Kidney (tissue), 14 donors: ENCODE data around the gene BEX3. TPM values are rescaled to one million over a fixed set of nuclear protein-coding genes. Genes with fewer than 3 reads are reported as not detected.

ENCODE experiments used
- DNase-seq, 5 donors: peaks; one replicate each; pipeline ENCODE4 v3.0.0-alpha.2; 2013 to 2020
- FAIRE-seq: peaks from 2 replicates; lab custom pipeline; 2012; peaks lifted over from hg19 to GRCh38; lab: Jason Lieb, UNC
- H3K27ac ChIP-seq, 2 donors: one replicate each; pipeline ENCODE4 v1.7.0; 2013; ENCODE audit warnings: low read depth in 2 of 2, low read length in 2 of 2, inconsistent platforms in 1 of 2
- H3K27me3 ChIP-seq: one replicate; pipeline ENCODE4 v1.7.1; 2013; ENCODE audit warnings: low read length, inconsistent platforms; ENCODE audit not compliant: control insufficient read depth, insufficient read depth
- H3K36me3 ChIP-seq, 3 donors: one replicate each; pipeline versions ENCODE4 v1.7.0 to v1.7.1; 2013; ENCODE audit warnings: low read length in 3 of 3, control low read depth in 1 of 3, inconsistent platforms in 1 of 3; ENCODE audit not compliant: insufficient read depth in 3 of 3, control insufficient read depth in 2 of 3
- H3K4me1 ChIP-seq, 3 donors: one replicate each; pipeline versions ENCODE4 v1.7.0 to v1.7.1; 2013; ENCODE audit warnings: low read length in 3 of 3, inconsistent platforms in 1 of 3, low read depth in 1 of 3; ENCODE audit not compliant: control insufficient read depth in 2 of 3, insufficient read depth in 2 of 3
- H3K4me3 ChIP-seq, 3 donors: one replicate each; pipeline versions ENCODE4 v1.7.0 to v1.8.1; 2013; ENCODE audit warnings: low read length in 3 of 3, control low read depth in 1 of 3, inconsistent platforms in 1 of 3
- H3K9ac ChIP-seq, 3 donors: one replicate each; pipeline versions ENCODE4 v1.7.0 to v1.7.1; 2013; ENCODE audit warnings: low read length in 3 of 3, control low read depth in 1 of 3, inconsistent platforms in 1 of 3
- H3K9me3 ChIP-seq, 3 donors: one replicate each; pipeline versions ENCODE4 v1.7.0 to v1.7.1; 2013; ENCODE audit warnings: low read length in 3 of 3, control low read depth in 1 of 3, inconsistent platforms in 1 of 3; ENCODE audit not compliant: control insufficient read depth in 2 of 3, insufficient read depth in 1 of 3
- intact Hi-C: fragments of 100-400 bp; cut with DNase I; formaldehyde crosslinking; loops from one replicate; pipeline ENCODE4 v1.11.1; 2022
- polyA plus RNA-seq: library from polyadenylated mRNA; stranded (reverse); fragments of 350-450 nt; fragmentation: Illumina TruSeq; extraction: RNeasy Lipid Tissue Mini Kit (QIAGEN cat#74804); gene quantifications from one replicate; pipeline ENCODE4 v1.2.3, GENCODE V29; 2014; ENCODE audit warnings: low read depth, low replicate concordance; ENCODE audit not compliant: insufficient read depth
- total RNA-seq: library from RNA; stranded (reverse); fragmentation: NEBNext Ultra II Directional; extraction: Animal tissue kit (Norgen Biotek cat#: 25700); gene quantifications from one replicate; pipeline ENCODE4 v1.2.1, GENCODE V29; 2021
- TF ChIP-seq, protein P1 (sequence below): IDR thresholded peaks from 3 replicates; pipeline ENCODE4 v1.5.1; 2012; ENCODE audit warnings: mild to moderate bottlenecking, moderate library complexity, borderline replicate concordance; ENCODE audit not compliant: insufficient read depth; ENCODE audit errors: extremely low read depth
- donor health status: control.
- donor health status: control.
- donor health status: control.
- donor health status: control.
- donor health status: control.
- donor health status: DM: yes; HTN: yes; CAD: no.
- donor health status: Normal renal cell carcinoma (clear cell type).

Gene BEX3
- total and polyA plus RNA-seq, 2 donors from 2014 or later, result 131 to 458 TPM

DNA sequence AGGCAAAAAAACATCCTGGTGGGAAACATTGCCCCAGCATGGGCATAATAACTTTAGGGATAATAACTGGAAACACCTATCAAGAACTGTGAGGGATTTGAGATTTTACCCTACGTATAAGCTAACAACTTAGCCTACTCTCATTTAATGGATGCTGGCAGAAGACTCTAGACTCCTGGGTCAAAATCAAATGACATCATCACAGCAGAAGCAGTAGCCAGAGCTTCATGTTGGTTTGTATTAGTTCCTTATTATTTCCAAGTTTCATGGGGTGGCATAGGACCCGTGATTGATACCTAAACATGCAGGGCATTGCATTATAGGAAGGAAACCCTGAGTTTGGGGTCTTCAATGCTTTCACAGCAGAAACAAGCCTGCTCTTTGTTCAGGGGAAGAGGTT is 15.4 kb upstream of the BEX3 start:
- TF ChIP-seq, protein P1, sequence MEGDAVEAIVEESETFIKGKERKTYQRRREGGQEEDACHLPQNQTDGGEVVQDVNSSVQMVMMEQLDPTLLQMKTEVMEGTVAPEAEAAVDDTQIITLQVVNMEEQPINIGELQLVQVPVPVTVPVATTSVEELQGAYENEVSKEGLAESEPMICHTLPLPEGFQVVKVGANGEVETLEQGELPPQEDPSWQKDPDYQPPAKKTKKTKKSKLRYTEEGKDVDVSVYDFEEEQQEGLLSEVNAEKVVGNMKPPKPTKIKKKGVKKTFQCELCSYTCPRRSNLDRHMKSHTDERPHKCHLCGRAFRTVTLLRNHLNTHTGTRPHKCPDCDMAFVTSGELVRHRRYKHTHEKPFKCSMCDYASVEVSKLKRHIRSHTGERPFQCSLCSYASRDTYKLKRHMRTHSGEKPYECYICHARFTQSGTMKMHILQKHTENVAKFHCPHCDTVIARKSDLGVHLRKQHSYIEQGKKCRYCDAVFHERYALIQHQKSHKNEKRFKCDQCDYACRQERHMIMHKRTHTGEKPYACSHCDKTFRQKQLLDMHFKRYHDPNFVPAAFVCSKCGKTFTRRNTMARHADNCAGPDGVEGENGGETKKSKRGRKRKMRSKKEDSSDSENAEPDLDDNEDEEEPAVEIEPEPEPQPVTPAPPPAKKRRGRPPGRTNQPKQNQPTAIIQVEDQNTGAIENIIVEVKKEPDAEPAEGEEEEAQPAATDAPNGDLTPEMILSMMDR, result no peak
- Histone ChIP-seq H3K9me3 (no peaks in the 10 kb centered on the region), H3K27me3 (no peaks in the 10 kb centered on the region), H3K9ac (no peak overlapping the region), H3K4me3 (no peak overlapping the region), H3K27ac (no peak overlapping the region), H3K4me1 (peaks cover 0 to 4% (median 0%) of the 10 kb centered on the region in 3 donors), H3K36me3 (no peaks in the 10 kb centered on the region)
- intact Hi-C loops, result no loop called here
- no peak for DNase-seq
- FAIRE-seq, result no peak

DNA sequence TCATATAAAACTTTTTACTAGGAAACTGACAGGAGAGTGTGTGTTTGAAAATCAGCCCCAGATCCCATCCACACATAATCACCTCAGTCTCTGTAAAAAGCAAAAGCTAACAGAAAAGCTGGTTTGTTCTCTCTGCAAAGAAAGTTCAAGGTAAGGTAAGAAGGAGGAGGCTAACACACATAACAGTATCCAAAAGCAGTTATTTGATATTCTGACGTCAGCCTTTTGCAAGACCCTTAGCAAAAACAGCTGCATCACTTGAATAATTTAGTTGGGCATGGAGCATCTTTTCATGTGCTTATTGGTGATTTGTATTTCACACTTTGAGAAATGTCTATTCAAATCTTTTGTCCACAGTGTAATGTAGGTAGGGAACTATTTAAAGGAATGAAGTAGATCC is 14.5 kb upstream of the BEX3 start:
- no peaks in the 10 kb centered on the region for H3K9me3 ChIP-seq
- TF ChIP-seq, protein P1, result no peak
- H3K9ac ChIP-seq, result no peak overlapping the region
- DNase-seq (no peak), FAIRE-seq (no peak)
- intact Hi-C loops, result no loop called here
- H3K36me3 ChIP-seq, result no peaks in the 10 kb centered on the region
- H3K4me1 ChIP-seq, result peaks cover 0 to 4% (median 0%) of the 10 kb centered on the region in 3 donors
- H3K27ac ChIP-seq, result peak overlapping the region in 1 of 2 donors; percentile 13
- H3K27me3 ChIP-seq, result no peaks in the 10 kb centered on the region
- no peak overlapping the region for H3K4me3 ChIP-seq

DNA sequence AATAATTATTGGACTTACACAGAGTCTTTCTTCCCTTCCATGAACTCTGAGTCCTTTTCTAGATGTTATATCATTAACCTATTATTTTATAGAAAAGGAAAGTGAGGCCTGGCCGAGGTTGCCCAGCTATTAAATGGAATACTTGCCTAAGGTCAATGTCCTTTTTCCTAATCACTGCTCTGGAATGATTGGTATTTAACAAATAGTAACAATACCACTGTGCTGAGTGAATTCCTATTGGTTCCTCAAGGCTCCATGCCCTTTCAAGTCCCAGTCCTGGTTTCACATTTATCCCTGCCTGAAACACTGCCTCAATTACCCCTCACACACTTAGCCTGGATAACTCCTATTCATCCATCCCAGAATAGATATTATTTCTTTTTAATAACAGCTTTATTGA is 13.9 kb upstream of the BEX3 start:
- Histone ChIP-seq H3K27ac (no peak overlapping the region), H3K9ac (no peak overlapping the region), H3K4me3 (no peak overlapping the region), H3K9me3 (no peaks in the 10 kb centered on the region), H3K4me1 (peaks cover 0 to 4% (median 0%) of the 10 kb centered on the region in 3 donors), H3K36me3 (no peaks in the 10 kb centered on the region), H3K27me3 (peaks cover under 1% of the 10 kb centered on the region)
- intact Hi-C loops, result no loop called here
- DNase-seq, result peak in 1 of 5 donors; percentile 28
- peak; percentile 92 for FAIRE-seq
- TF ChIP-seq, protein P1, result no peak

DNA sequence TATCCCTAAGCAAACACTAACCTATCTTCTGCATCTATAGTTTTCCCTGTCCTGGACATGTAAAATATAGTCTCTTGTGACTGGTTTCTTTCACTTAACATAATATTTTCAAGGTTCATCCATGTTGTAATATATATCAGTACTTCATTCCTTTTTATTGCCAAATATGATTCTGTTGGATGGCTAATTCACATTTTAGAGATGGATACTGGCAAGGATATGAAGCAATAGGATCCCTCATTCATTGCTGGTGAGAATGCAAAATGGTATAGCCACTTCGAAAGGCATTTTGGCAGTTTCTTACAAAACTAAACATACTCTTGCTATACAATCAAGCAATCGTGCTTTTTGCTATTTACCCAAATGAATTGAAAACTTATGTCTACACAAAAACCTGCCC is 13.3 kb upstream of the BEX3 start:
- DNase-seq (no peak), FAIRE-seq (no peak)
- no peak overlapping the region for H3K9ac ChIP-seq
- H3K4me3 ChIP-seq, result no peak overlapping the region
- TF ChIP-seq, protein P1, result no peak
- peaks cover 2% of the 10 kb centered on the region for H3K27me3 ChIP-seq
- no peak overlapping the region for H3K27ac ChIP-seq
- intact Hi-C loops, result no loop called here
- H3K4me1 ChIP-seq, result peaks cover 0 to 4% (median 0%) of the 10 kb centered on the region in 3 donors
- H3K36me3 ChIP-seq, result no peaks in the 10 kb centered on the region
- H3K9me3 ChIP-seq, result no peaks in the 10 kb centered on the region
